Central memory CD8-positive, alpha-beta T cell (primary cell): ENCODE data around the gene ATRIP.
A peak's percentile ranks its signal among the peaks of the same experiment; 100 is the strongest.

Experiments
- ATAC-seq: fragments of 150-1000 bp; cut with Tn5 transposase; replicated peaks from 2 replicates; pipeline ENCODE4 v1.10.0; 2022; ENCODE audit warnings: mild to moderate bottlenecking, moderate FRiP score, moderate number of reproducible peaks; ENCODE audit not compliant: poor library complexity, severe bottlenecking; ENCODE audit errors: extremely low read depth
- DNase-seq, 2 donors: peaks; one replicate each; pipeline ENCODE4 v3.0.0; 2021; ENCODE audit warnings: low spot score in 2 of 2
- H3K27ac Mint-ChIP-seq: one replicate; pipeline ENCODE4 v1.8.0; 2022; ENCODE audit warnings: low read depth, mild to moderate bottlenecking, moderate library complexity, mixed read lengths
- H3K27me3 Mint-ChIP-seq: one replicate; pipeline ENCODE4 v1.8.0; 2022; ENCODE audit warnings: mixed read lengths
- H3K36me3 Mint-ChIP-seq: one replicate; pipeline ENCODE4 v1.8.0; 2022; ENCODE audit warnings: mild to moderate bottlenecking, moderate library complexity, mixed read lengths; ENCODE audit not compliant: insufficient read depth
- H3K4me1 Mint-ChIP-seq: one replicate; pipeline ENCODE4 v1.8.0; 2022; ENCODE audit warnings: mixed read lengths
- H3K4me3 Mint-ChIP-seq: one replicate; pipeline ENCODE4 v1.8.0; 2022; ENCODE audit warnings: mild to moderate bottlenecking, moderate library complexity, mixed read lengths
- H3K9me3 Mint-ChIP-seq: one replicate; pipeline ENCODE4 v1.8.0; 2022; ENCODE audit warnings: mixed read lengths

ATRIP gene

DNA sequence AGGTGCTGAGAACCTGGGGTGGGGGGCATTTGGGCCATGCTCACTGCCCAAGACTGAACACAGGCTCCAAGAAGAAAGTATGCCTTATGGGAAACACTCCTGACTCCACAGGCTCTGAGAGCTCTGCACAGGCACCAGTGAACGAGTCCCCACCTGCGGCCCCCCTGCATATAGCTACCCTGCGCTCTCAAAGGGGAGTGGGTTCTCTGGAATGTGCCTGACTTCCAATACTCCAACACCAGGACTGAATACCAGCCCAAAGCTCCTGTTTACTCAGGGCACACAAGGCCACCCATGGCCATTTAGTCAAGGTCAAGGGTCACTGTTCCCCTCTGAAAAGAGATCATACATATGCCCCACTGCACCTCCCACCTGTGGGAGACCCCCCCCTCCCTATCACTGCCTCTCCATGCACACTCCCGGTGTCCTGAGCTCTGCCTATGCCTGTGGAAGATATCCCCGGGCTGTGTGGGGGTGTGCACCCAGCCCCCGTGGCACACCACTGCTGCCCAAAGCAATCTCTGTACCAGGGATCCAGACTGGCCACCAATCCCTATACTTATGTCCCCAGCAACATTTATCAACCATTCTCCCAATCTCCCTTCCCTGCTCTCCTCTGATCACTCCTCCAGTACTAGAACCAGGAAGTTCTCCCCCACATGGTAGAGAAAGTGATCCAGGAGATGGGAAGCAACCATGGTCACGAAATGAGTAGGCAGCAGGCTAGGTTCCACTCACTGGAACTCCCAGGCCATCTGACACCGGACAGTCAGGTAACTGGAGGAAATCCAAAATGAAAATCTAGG, 15.1 kb upstream of the ATRIP start:
- Mint-ChIP-seq H3K4me3 (peak overlapping the region; percentile 84), H3K36me3 (peaks cover 2% of the 10 kb centered on the region), H3K9me3 (no peaks in the 10 kb centered on the region), H3K27ac (no peak overlapping the region), H3K4me1 (peaks cover 18% of the 10 kb centered on the region), H3K27me3 (no peaks in the 10 kb centered on the region)
- ATAC-seq = no peak
- no peak for DNase-seq

DNA sequence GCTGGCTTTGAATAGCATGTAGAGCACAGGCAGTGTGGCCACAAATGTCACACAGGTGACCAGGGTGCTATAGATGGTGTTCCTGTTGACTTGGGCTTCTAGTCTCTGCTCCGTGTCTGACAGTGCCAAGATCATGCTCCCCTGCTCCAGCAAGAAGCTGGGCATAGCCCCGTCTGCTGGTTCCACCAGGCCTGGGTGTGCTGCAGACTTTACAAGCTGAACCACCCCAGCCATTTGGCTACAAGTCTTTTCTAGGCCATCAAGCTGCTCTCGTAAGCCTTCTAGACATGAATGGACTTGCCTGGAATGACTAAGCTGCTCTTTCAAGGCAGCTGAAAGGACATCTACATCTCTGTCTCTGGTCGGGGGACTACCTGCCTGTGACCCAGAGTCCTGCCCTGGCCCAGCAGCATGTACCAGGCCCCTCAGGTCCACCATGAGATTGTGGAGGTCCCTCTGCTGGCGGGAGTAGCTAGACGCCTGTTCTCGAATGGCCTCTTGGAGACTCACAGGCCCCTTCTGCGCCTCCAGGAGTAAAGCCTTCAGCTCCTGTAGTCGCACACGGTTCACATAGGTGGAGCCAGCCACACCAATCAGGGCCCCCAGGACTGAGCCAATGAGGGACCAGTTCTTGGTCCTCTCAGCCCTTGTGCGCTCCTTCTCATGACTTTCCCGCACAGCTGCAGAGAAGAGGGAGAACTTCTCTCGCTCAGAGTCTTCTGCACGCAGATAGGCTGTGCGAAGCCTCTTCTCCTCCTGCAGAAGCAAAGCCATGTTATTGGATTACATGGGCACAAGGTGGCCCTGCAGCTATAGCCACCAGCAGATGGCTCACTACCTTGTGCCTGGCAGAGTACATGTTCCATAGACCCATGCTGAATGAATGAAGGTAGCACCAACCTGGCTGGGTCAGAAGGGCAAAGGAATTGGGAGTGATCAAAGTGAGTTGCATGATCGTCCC, 13.8 kb upstream of the ATRIP start:
- Mint-ChIP-seq H3K4me3 (no peak overlapping the region), H3K9me3 (no peaks in the 10 kb centered on the region), H3K4me1 (peaks cover 21% of the 10 kb centered on the region), H3K27me3 (no peaks in the 10 kb centered on the region), H3K27ac (no peak overlapping the region), H3K36me3 (peaks cover 2% of the 10 kb centered on the region)
- ATAC-seq (no peak), DNase-seq (no peak)

DNA sequence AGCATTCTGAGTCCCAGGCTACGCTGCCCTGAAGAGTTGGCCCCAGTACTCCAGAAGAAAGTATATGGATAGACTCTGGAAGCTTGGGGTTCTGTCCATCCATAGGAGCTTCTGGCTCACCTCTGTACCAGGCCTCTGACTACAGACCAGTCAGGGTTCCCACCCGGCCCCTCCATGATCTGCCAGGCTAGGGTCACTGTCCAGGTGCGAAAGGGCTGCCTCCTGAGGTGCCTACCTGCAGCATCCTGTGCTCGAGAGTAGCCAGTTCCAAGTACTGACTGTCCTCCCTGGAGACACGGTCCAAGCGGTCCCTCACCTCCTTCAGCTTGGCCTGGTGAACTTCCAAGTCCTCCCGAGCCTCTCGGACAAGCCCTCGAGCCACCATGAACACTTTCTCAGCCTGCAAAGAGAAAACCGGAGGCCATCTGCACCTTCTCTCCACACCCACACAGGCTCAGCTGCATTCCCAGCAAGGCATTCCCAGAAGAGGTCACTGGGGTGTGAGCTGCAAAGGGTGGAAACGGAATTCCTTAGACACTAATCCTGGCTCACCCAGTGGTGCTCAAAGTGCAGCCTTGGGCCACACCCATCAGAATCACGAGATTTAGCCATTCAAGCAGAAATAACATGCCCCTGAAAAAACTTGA, 12.9 kb upstream of the ATRIP start:
- DNase-seq (no peak), ATAC-seq (no peak)
- Mint-ChIP-seq H3K36me3 (peaks cover 2% of the 10 kb centered on the region), H3K4me3 (no peak overlapping the region), H3K9me3 (no peaks in the 10 kb centered on the region), H3K27me3 (no peaks in the 10 kb centered on the region), H3K4me1 (peaks cover 26% of the 10 kb centered on the region), H3K27ac (no peak overlapping the region)

DNA sequence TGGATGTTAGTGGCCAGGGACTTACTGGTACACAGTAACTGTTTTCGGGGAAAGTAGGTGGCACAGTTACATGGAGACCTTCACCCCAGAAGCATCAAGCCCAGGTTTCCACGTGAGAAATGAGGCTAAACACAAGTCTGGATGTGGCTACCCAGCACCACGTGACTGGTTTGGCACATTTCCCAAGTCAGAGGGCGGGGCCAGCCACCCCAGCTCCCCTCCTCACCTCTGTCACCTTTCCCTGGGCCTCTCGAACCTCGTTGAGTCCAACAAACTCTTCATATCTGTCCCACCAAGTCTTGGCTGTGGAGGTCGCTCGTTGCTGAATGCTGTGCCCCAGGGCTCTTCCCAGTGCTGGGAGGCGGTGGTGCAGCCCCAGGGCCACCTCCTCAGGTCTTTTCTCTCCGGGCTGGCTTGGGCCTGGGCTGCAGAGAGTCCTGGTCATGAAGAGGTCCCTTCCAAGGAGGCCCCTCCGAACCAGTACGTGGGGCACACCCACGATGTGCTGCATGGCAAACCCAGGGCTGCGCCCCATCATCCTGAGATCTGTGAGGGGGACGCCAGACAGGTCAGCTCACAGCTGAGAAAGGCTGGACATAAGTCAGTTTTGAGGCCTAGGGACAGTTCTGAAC, 11.8 kb upstream of the ATRIP start:
- no peak overlapping the region for H3K27ac Mint-ChIP-seq
- H3K27me3 Mint-ChIP-seq = no peaks in the 10 kb centered on the region
- ATAC-seq = no peak
- DNase-seq = no peak
- no peak overlapping the region for H3K4me3 Mint-ChIP-seq
- H3K4me1 Mint-ChIP-seq = peaks cover 27% of the 10 kb centered on the region
- H3K36me3 Mint-ChIP-seq = peaks cover 4% of the 10 kb centered on the region
- H3K9me3 Mint-ChIP-seq = no peaks in the 10 kb centered on the region

DNA sequence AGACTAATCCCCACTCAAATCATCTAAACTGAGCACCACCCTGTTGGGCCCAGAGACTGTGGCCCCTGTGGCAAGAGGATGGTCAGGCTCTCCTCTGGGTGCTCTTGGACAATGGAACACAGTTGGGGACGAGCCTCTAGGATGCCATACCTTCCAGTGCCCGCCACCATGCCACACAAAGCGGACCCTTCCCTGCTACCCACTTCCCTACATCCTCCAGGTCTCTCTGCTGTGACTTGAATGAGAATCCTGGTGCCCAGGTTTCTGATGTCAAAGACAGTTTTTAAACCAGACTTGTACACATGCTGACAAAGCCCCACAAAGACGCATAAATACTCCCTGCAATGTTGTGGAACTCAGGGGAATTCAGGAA, 11.3 kb upstream of the ATRIP start:
- Mint-ChIP-seq H3K4me1 (peaks cover 27% of the 10 kb centered on the region), H3K36me3 (peaks cover 6% of the 10 kb centered on the region), H3K4me3 (no peak overlapping the region), H3K9me3 (no peaks in the 10 kb centered on the region), H3K27ac (no peak overlapping the region), H3K27me3 (no peaks in the 10 kb centered on the region)
- DNase-seq (no peak), ATAC-seq (no peak)

DNA sequence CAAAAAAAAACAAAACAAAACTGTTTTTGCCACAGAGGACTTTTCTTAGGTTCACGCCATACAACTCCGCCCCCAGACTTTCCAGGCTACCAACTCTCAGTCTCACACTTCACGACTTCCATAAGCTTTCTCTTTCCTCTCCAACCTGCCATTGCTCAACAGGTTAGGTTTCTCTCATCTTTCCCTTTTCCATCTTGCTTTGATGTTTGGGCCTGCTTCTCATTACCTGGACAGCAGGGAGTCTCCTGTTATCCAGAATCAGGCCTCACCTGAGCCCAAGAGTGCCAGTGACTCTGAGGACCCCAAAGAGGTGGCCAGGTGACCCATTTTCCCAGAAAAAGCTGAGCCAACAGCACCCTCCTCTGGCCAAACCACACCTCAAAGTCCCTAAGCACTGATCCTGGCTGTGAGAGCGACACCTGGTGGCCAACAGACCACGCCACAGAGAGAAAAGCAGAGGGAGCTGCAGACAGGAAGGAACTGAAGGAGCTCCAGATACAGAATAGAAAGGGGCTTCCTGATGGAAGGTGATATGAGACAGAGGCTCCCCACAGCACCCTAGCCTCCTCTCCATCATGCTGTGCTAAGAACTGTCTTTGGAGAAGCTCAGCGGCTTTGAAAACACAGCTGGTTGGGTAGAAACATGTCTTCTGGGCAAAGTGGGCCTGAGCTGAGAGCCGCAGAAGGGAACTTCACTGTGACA, 10.6 kb upstream of the ATRIP start:
- Mint-ChIP-seq H3K9me3 (no peaks in the 10 kb centered on the region), H3K27me3 (no peaks in the 10 kb centered on the region), H3K4me3 (no peak overlapping the region), H3K27ac (no peak overlapping the region), H3K36me3 (peaks cover 13% of the 10 kb centered on the region), H3K4me1 (peaks cover 28% of the 10 kb centered on the region)
- DNase-seq (peak; percentile 76 to 81), ATAC-seq (peak; percentile 29)

DNA sequence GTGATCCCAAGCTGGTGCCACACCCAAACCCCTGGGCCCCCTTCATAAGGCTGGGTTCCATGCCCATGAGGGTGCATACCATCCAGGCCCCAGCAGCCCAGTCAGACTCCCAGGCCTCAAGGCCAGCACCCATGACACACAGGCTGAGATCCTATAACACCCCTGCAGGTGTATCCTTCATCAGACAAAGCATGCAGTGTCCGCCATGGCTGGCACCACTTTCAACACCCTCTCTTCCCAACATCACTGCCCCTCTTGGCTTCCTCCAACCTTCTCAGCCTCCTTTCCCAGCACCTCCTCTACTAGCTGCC, 10.1 kb upstream of the ATRIP start:
- no peak overlapping the region for H3K27ac Mint-ChIP-seq
- no peak for DNase-seq
- peaks cover 18% of the 10 kb centered on the region for H3K36me3 Mint-ChIP-seq
- no peaks in the 10 kb centered on the region for H3K9me3 Mint-ChIP-seq
- no peak overlapping the region for H3K4me3 Mint-ChIP-seq
- H3K27me3 Mint-ChIP-seq = no peaks in the 10 kb centered on the region
- ATAC-seq = no peak
- peaks cover 30% of the 10 kb centered on the region for H3K4me1 Mint-ChIP-seq

DNA sequence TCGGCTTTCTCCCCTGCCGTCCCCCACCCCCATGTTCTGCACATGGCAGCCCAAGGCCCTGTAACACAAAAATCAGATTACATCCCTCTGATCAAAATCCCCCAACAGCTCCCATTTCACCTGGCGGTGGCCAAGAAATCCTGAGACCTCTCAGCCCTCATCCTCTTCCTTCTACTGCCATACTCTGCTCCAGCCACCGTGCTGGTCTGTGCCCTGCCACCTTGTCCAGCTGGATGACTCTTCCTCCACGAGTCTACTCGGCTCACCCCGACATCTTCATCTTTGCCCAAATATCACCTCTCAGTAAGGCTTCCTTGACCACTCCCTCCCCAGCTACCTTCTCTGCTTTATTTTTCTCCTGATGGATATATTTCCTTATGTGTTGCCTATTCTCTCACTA, 9.7 kb upstream of the ATRIP start:
- Mint-ChIP-seq H3K4me3 (no peak overlapping the region), H3K27me3 (no peaks in the 10 kb centered on the region), H3K4me1 (peaks cover 34% of the 10 kb centered on the region), H3K27ac (no peak overlapping the region), H3K9me3 (no peaks in the 10 kb centered on the region), H3K36me3 (peaks cover 22% of the 10 kb centered on the region)
- ATAC-seq (no peak), DNase-seq (no peak)

DNA sequence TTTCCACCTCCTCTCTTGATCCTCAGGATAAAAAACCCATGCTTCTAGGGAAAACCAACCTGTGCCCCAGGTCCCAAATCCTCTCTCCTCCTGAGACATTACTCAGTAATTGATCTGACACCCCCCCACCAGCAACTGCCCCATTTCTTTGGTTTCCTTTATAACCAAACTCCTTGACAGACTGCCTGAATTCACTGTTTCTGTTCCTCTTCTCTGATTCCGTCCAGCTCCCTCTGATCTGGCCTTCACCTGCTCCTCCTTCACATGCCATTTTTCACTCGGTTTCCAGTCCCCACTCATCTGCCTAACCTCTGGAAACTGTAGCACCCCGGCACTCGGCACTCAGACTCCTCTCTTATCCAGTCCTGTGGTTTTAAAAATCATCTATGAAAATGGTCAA, 8.7 kb upstream of the ATRIP start:
- no peaks in the 10 kb centered on the region for H3K9me3 Mint-ChIP-seq
- H3K4me1 Mint-ChIP-seq = peaks cover 35% of the 10 kb centered on the region

DNA sequence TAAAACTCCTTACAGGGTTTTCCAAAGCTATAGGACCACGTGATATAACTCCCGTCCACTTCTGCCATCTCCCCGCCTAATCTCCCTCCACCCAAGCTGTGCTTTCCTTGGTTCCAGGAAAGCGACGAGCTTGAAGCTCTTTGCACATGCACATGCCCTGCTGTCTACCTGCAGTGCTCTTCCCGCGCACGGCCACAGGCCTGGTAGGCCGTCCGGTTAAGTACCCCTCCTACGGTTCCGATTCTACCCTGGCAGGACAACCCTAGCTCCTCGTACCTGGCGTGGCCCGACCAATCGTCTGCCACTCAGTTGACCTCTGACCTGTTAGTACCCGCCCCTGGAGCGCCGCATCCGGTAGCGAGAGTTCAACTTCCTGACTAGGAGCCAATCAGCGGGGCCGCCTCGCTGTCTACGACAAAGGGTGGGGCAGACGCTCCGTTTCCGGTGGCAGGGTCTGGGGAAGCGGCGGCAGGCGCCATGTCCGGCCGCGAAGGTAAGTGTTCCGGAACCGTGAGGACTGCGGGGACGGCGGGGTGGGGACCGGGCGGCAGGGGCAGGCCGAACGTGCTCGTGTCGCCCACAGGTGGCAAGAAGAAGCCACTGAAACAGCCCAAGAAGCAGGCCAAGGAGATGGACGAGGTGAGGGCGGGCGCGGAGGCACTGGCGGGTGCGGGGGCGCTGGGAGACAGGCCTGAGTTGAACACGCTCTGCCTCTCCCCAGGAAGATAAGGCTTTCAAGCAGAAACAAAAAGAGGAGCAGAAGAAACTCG, 6.5 kb upstream of the ATRIP start, which contains the start of the genes CCDC51 and TMA7:
Gene CCDC51, minus strand, starts transcription at position 300 of the 770 bp plus-strand sequence. CDS start 4,991 bp downstream, outside the sequence.
Gene TMA7, plus strand, starts transcription at position 438 of the 770 bp plus-strand sequence. Its CDS starts 40 bp downstream, at position 478.
- H3K4me3 Mint-ChIP-seq = peak within 1 kb of the TSS; percentile 93
- H3K36me3 Mint-ChIP-seq = peaks cover 50% of the 10 kb centered on the region
- ATAC-seq (peak; percentile 96), DNase-seq (peak; percentile 95)
- peak within 1 kb of the TSS; percentile 99 for H3K27ac Mint-ChIP-seq
- peaks cover 29% of the 10 kb centered on the region for H3K4me1 Mint-ChIP-seq
- no peaks in the 10 kb centered on the region for H3K9me3 Mint-ChIP-seq
- H3K27me3 Mint-ChIP-seq = no peaks in the 10 kb centered on the region

More for the DNA sequence above, 8.7 kb upstream of the ATRIP start:
- ATAC-seq (no peak), DNase-seq (no peak)
- peak overlapping the region; percentile 84 for H3K27ac Mint-ChIP-seq
- no peak overlapping the region for H3K4me3 Mint-ChIP-seq
- no peaks in the 10 kb centered on the region for H3K27me3 Mint-ChIP-seq
- peaks cover 32% of the 10 kb centered on the region for H3K36me3 Mint-ChIP-seq

DNA sequence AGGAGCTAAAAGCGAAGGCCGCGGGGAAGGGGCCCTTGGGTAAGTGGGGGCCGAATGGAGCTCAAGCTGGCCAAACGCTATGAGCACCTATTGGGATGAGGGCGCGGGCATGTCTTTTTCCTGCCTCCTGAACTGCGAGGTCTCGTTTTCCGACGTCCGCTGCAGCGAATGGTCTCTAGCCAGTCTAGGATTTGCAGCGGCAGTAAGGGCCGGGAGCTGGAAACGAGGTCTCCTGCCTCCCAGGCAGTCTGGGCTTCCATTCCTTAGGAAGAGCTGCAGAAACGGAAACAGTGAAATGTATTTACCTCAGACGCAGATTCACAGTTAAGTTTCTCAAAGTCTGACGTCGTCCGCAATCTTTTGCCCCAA, 6.0 kb upstream of the ATRIP start:
- H3K36me3 Mint-ChIP-seq = peaks cover 50% of the 10 kb centered on the region
- H3K27ac Mint-ChIP-seq = peak overlapping the region; percentile 99
- peaks cover 30% of the 10 kb centered on the region for H3K4me1 Mint-ChIP-seq
- peak overlapping the region; percentile 93 for H3K4me3 Mint-ChIP-seq
- DNase-seq = no peak
- H3K27me3 Mint-ChIP-seq = no peaks in the 10 kb centered on the region
- peak; percentile 5 for ATAC-seq
- H3K9me3 Mint-ChIP-seq = no peaks in the 10 kb centered on the region
